Measurements from ENCODE around the gene PCCA. TPM values are rescaled to one million over a fixed set of nuclear protein-coding genes. Genes with fewer than 3 reads are reported as not detected.

PCCA gene
- total and polyA plus RNA-seq, 2 of the 13 experiments (the other 11 are each of a cell fraction or from before 2014, with no cell fraction given): 15.0 to 32.2 TPM

GRCh38 chr13:100517135-100517534 lies 428.2 kb downstream of the PCCA start (continued):
- TF ChIP-seq, protein P1, sequence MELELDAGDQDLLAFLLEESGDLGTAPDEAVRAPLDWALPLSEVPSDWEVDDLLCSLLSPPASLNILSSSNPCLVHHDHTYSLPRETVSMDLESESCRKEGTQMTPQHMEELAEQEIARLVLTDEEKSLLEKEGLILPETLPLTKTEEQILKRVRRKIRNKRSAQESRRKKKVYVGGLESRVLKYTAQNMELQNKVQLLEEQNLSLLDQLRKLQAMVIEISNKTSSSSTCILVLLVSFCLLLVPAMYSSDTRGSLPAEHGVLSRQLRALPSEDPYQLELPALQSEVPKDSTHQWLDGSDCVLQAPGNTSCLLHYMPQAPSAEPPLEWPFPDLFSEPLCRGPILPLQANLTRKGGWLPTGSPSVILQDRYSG (CRISPR knock-in tag; IDR thresholded peaks at IDR 0.05): no peak
- TF ChIP-seq ZNF468 (CRISPR knock-in tag; IDR thresholded peaks at IDR 0.05) (no peak), PITX1 (CRISPR knock-in tag; IDR thresholded peaks at IDR 0.05) (no peak), ZNF367 (CRISPR knock-in tag; IDR thresholded peaks at IDR 0.05; ENCODE audit: borderline replicate concordance) (no peak), PAX8 (CRISPR knock-in tag; IDR thresholded peaks at IDR 0.05; ENCODE audit: borderline replicate concordance) (no peak), ZNF260 (CRISPR knock-in tag; IDR thresholded peaks at IDR 0.05; ENCODE audit: borderline replicate concordance, low read depth) (no peak), ZSCAN31 (CRISPR knock-in tag; IDR thresholded peaks at IDR 0.05; ENCODE audit: low read depth) (no peak), ZNF274 (CRISPR knock-in tag; IDR thresholded peaks at IDR 0.05) (no peak), ZNF3 (CRISPR knock-in tag; IDR thresholded peaks at IDR 0.05) (no peak), PRMT3 (CRISPR knock-in tag; IDR thresholded peaks at IDR 0.05; ENCODE audit: borderline replicate concordance, low read depth) (no peak), NFIC (IDR thresholded peaks at IDR 0.05; ENCODE audit: low read length) (no peak), IRX3 (CRISPR knock-in tag; IDR thresholded peaks at IDR 0.05; ENCODE audit: borderline replicate concordance, low read depth) (no peak), ATF7-NPFF (CRISPR knock-in tag; IDR thresholded peaks at IDR 0.05; ENCODE audit: low read depth) (no peak), FIP1L1 (IDR thresholded peaks at IDR 0.05; ENCODE audit: borderline replicate concordance, insufficient read depth, low read depth, low read length) (no peak), THAP11 (CRISPR knock-in tag; IDR thresholded peaks at IDR 0.05) (no peak; the same call in 1 of the 2 replicates), SIN3B (IDR thresholded peaks at IDR 0.05; ENCODE audit: low read length) (no peak), NR3C1 (CRISPR knock-in tag; IDR thresholded peaks at IDR 0.05) (no peak), KLF6 (CRISPR knock-in tag; IDR thresholded peaks at IDR 0.05) (no peak), ZBTB43 (CRISPR knock-in tag; conservative IDR thresholded peaks at IDR 0.05) (no peak), DRAP1 (CRISPR knock-in tag; IDR thresholded peaks at IDR 0.05) (peak; percentile 48; the same call in 1 of the 2 replicates), TCF7L2 (IDR thresholded peaks at IDR 0.05; ENCODE audit: low read depth, low read length) (no peak), ZNF816 (CRISPR knock-in tag; IDR thresholded peaks at IDR 0.05; ENCODE audit: borderline replicate concordance) (no peak), BRD4 (CRISPR knock-in tag; IDR thresholded peaks at IDR 0.05) (no peak), POLR2G (IDR thresholded peaks at IDR 0.05; ENCODE audit: low read depth, low read length) (no peak; the same call in 1 of the 2 replicates), EHMT2 (IDR thresholded peaks at IDR 0.05; ENCODE audit: borderline replicate concordance, low read depth, low read length) (no peak)
- TF ChIP-seq, protein P2, sequence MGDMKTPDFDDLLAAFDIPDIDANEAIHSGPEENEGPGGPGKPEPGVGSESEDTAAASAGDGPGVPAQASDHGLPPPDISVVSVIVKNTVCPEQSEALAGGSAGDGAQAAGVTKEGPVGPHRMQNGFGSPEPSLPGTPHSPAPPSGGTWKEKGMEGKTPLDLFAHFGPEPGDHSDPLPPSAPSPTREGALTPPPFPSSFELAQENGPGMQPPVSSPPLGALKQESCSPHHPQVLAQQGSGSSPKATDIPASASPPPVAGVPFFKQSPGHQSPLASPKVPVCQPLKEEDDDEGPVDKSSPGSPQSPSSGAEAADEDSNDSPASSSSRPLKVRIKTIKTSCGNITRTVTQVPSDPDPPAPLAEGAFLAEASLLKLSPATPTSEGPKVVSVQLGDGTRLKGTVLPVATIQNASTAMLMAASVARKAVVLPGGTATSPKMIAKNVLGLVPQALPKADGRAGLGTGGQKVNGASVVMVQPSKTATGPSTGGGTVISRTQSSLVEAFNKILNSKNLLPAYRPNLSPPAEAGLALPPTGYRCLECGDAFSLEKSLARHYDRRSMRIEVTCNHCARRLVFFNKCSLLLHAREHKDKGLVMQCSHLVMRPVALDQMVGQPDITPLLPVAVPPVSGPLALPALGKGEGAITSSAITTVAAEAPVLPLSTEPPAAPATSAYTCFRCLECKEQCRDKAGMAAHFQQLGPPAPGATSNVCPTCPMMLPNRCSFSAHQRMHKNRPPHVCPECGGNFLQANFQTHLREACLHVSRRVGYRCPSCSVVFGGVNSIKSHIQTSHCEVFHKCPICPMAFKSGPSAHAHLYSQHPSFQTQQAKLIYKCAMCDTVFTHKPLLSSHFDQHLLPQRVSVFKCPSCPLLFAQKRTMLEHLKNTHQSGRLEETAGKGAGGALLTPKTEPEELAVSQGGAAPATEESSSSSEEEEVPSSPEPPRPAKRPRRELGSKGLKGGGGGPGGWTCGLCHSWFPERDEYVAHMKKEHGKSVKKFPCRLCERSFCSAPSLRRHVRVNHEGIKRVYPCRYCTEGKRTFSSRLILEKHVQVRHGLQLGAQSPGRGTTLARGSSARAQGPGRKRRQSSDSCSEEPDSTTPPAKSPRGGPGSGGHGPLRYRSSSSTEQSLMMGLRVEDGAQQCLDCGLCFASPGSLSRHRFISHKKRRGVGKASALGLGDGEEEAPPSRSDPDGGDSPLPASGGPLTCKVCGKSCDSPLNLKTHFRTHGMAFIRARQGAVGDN (CRISPR knock-in tag; IDR thresholded peaks at IDR 0.05): peak; percentile 64
